Activated CD8-positive, alpha-beta memory T cell treated with anti-CD3 and anti-CD28 coated beads, Interleukin-2, amount 50 U/mL, for 24 hours (primary cell): ENCODE measurements around the gene C2orf72.
"Not testable (repeated sequence)": the region's sequence is repeated elsewhere in the genome, so short reads cannot be mapped to it uniquely, and the experiment has no call there.

Experiments
- DNase-seq: peaks from one replicate; pipeline ENCODE4 v3.0.0-alpha.2; 2020; ENCODE audit errors: extremely low read depth

Gene C2orf72

GRCh38 chr2:231037202-231037730 lies at the start of gene C2orf72:
Gene C2orf72 (plus strand): TSS chr2:231037523. CDS start chr2:231037566, 43 bp downstream.
- no peak for DNase-seq

GRCh38 chr2:230989731-230990130 lies 47.6 kb upstream of the C2orf72 start:
- DNase-seq, result no peak

DNA sequence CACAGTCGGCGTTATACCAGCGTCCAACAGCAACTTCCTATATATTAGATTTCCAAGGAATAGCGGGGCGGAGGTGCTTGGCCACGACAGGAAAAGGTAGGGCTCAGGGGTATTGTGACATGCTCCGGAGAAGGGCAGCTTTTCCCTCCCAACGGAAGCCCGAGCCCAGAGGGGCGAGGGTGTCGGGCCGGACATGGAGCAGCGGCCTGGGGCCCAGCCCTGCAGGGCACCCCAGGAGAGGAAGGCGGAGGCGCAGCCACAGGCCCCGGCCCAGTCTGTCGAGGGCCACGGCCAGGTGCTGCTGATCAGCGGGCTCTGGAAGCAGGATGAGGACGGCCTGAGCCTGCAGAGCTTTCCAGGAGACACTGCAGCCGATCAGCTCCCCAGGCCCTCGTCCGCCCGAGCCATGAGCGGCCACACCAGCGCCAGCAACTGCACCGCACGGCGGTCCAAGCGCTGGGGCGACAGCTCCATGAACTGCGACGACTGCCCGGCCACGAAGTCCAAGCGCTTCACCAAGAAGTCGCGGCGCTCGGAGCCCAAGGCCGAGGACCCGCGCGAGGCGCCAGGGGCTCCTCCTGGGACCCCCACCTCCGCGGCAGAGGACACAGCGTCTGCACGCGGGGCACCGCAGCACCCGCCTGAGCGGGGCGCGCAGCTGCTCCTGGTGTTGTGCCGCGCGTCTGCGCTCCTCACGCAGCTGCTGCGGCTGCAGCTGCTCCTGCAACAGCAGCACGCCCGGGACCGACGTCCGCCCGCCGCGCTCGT lies 47.0 kb upstream of the C2orf72 start:
- no peak for DNase-seq

DNA sequence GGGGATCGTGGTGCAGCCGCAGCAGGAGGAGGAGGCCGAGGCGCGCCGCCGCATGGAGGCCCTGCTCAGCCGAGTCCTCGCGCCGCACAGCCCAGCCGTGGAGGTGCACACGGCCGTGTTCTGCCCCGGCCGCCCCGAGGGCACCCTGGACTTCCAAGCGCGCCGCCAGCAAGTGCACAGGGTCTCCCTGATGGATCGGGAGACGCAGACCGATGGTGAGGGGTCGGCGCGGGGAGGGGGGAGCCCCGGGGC lies 46.5 kb upstream of the C2orf72 start:
- DNase-seq, result no peak

DNA sequence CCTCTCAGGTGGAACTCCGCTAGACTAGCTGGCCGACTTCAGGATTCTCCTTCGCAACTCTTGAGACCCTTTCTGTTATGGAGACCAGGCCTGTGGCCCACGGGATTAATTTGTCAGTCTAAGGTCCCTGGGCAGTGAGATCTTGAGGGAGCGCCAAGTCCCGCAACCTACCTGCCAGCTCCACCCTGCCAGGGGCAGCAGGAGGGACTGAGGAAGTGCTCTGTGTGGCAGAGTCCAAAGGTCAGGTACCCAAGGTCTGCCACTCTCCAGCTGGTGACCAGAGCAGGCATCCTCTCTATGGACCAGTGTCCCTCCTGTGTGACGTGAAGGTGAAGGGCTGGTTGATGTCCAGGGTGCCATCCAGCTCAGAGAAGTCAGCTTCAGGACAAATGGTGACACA lies 45.7 kb upstream of the C2orf72 start:
- DNase-seq, result no peak

- no peak for DNase-seq
Observed at GRCh38 chr2:230995821-230996220, 41.5 kb upstream of the C2orf72 start, which contains the start of gene SPATA3. Gene SPATA3 (plus strand): TSS chr2:230996121. CDS start chr2:230996234, 113 bp downstream.

DNA sequence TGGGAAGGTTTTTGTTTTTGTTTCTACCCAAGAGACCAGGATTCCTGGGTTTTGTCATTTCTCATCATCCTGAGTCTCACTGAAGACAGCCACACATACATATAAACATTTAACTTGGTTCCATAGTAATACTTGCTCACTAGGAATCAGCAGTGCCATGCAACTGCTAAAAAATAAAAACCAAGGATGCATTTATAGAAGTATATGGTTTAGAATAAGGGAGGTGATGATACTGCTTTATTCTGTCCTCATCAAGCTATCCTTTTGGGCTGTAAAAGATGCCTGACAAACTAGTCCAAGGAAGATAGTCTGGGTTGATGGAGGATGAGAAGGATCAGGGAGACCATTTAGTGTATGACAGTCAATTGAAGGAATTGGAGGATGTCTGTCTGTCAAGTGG lies 40.7 kb upstream of the C2orf72 start:
- DNase-seq, result no peak

GRCh38 chr2:230998882-230999281 lies 38.4 kb upstream of the C2orf72 start:
- no peak for DNase-seq

- no peak for DNase-seq
Observed at GRCh38 chr2:230999477-230999876, 37.8 kb upstream of the C2orf72 start.

DNA sequence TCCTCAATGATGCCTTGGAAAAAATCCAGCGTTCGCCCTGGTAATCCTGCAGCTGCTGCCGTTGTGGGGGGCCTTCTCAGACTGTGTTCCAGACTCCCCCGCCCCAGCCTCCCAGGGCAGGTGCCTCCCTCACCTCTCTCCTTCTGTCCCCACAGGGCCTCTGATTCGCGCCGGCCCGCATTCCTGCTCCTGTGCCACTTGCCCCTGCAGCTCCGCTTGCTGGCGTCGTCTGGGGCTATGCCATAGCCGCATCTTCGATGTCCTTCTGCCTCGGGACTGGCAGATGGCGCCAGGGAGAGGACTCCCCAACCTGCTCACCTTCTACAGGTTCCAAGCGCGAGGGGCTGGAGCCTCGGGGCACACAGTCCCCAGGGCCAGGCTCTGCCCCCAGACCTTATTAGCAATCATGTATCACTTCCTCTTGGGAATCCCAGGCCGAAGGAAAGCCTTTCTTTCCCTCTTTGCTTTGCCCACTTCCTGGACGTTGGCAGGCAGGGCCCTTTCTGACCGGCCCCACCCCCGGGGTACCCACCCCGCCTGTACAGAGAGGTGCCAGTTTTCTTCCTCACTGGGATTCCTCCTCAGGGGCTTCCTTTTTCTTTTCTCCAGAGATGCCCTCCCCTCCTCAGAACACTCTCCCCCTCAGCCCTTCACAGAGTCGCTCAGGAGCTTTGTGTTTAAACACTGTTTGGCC lies 37.0 kb upstream of the C2orf72 start:
- DNase-seq, result no peak

DNA sequence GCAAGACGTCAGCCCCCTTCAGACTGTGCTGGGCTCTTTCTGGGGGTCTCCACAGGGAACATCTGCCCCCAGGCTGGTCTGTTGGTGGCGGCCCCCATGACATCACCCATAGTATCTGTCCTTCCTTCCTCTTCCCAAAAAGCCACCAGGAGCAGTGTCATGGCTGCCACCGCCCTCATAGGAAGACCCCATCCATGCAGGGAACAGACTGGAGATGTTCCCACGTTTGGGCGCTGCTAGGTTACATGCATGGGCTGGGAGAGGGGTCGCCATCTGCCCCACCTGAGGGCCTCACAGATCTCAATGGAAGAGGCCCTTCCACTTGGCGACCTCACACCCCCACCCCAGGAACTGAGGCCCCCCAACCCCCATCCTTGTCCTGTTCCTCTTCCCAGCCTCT lies 36.3 kb upstream of the C2orf72 start:
- DNase-seq, result no peak

GRCh38 chr2:231001921-231002320 lies 35.4 kb upstream of the C2orf72 start:
- DNase-seq, result no peak

- DNase-seq, result no peak
Observed at GRCh38 chr2:231002641-231003040, 34.7 kb upstream of the C2orf72 start.

DNA sequence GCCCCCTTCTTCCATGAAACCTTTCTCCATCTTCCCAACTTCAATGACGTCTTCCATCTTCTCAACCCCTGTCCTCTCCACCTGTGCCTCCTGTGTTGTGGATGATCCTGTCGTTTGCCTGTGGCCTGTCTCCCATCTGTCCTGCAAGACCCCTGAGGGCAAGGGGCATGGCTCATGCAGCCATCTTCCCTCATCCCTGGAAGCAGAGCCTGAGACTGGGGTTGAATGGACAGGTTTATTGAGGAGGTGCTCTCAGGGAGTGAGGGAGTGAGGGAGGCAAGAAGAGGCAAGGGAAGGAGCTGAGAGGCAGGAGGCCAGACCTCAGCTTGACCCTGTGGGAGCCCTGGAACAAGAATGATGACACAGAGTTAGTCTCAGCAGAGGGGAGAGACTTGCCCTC lies 34.1 kb upstream of the C2orf72 start:
- DNase-seq, result no peak

DNA sequence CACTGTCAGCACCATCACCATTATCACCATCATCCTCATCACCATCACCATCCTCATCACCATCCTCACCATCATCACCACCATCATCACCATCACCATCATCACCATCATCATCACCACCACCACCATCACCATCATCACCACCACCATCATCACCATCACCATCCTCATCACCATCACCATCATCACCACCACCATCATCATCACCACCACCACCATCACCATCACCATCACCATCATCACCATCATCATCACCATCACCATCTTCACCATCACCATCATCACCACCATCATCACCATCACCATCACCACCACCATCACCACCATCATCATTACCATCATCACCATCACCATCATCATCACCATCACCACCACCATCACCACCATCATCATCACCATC lies 32.4 kb upstream of the C2orf72 start:
- not testable (repeated sequence) for DNase-seq

DNA sequence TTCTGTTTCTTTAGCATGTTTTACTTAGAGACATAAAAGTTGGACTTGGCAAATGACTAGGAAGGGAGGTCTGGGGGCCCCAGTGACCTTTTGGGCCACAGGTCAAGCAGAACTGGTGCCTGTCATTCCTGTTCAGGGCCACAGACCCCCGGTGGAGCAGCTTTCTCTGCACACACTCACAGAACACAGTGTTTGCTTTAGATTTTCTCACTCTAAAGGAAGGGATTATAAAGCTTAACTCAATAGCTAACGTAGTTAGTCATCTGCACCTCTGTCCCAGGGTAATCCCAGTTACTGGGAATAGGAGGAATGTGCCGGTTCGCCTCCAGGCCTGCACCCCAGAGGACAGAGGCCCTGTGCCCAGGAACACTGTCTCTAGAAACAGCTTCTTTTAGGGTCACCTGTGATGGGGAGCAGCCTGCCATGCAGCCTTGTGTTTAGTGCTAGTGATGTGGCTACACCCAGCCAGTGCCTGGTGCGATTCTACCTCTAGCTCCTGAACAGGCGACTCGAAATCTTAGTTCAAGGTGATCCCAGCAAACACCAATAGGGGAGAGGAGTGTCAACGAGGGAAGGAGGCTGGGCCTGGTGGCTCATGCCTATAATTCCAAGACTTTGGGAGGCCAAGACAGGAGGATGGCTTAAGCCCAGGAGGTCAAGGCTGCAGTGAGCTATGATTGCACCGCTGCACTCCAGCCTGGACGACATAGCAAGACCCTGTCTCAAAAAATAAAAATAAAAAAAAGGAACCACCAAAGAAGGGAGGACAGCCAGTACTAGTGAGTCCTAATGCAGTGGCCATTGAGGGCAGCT lies 29.8 kb upstream of the C2orf72 start:
- DNase-seq, result no peak

- DNase-seq, result no peak
Observed at GRCh38 chr2:231008131-231008530, 29.2 kb upstream of the C2orf72 start.

- no peak for DNase-seq
Observed at GRCh38 chr2:231009236-231009919, 27.9 kb upstream of the C2orf72 start.

DNA sequence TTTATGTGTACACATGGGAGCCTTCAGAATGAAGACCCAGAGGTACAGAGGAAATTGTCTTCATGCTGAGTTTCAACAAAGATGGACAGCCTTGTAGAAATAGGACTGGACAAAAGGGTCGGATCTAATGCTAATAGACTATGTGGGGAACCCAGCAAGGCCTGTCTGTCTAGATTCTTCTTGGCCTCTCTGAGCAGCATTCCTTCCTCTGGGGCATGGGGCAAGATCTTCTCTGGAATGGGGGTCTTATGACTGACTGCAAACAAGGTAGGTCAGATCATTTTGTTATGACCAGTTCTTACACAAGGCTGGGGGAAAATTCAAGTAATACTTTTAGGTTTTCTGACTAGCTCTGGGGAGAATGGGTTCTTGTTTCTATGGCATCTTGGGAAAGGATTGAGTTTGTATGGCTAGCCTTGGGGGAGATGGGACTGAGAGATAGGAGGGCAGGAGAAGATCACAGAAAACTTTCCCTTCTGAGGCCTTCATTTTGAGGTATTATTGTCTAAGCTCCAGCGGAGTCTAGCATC lies 27.1 kb upstream of the C2orf72 start:
- no peak for DNase-seq

DNA sequence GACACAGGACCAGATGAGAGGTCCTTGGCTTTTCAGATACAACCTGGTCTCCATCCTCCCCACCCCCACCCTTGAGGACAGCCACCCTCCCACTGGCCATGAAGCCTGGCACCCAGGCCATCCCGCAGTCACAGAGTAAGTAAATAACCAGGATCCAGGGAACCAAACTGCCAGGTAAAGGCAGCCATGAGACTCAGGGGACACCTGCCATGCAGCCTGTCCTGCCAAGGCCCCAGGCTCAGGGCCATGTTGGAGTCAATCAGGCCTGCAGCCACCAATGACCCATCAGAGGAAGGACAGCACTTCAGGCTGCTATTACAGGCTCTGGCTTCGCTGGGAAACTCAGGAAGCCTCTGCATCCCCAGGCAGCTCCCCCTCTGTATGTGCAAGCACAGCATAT lies 25.8 kb upstream of the C2orf72 start:
- no peak for DNase-seq

DNA sequence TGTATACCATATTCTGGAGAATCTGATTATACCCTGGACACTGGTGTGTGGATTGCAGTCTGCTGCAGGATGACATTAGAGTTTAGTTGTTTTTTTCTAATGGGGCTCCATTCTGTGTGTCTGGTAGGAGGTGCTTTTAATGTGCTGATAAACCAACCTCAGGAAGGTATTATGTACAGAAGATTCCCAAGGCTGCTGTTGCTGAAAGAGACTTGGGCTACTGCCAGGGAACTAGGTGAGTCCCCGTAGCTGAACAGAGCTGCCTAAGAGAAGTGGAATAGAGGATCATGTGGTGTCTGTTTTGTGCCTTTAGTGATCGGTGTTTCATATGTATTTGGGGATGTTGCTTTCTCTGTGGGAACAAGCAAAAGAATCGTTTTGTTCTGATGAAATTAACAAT lies 24.9 kb upstream of the C2orf72 start:
- no peak for DNase-seq

GRCh38 chr2:231013820-231014219 lies 23.5 kb upstream of the C2orf72 start:
- DNase-seq, result no peak
